Colonic mucosa (tissue), 4 donors: ENCODE measurements around the gene OBP2B. TPM values are rescaled to one million over a fixed set of nuclear protein-coding genes. Genes with fewer than 3 reads are reported as not detected.
A peak's percentile ranks its signal among the peaks of the same experiment; 100 is the strongest.
"Not testable (repeated sequence)": the region's sequence is repeated elsewhere in the genome, so short reads cannot be mapped to it uniquely, and the experiment has no call there.

Source experiments
- DNase-seq: peaks from one replicate; pipeline ENCODE4 v3.0.0-alpha.2; 2020
- H3K27ac ChIP-seq: fragments of 200-600 bp; one replicate; pipeline ENCODE4 v1.8.0; 2021
- H3K27me3 ChIP-seq: fragments of 200-600 bp; one replicate; pipeline ENCODE4 v1.8.0; 2021
- H3K36me3 ChIP-seq: fragments of 200-600 bp; one replicate; pipeline ENCODE4 v1.8.0; 2021
- H3K4me1 ChIP-seq: fragments of 200-600 bp; one replicate; pipeline ENCODE4 v1.8.0; 2021; ENCODE audit warnings: mild to moderate bottlenecking
- H3K4me3 ChIP-seq: fragments of 200-600 bp; one replicate; pipeline ENCODE4 v1.8.0; 2021
- H3K9ac ChIP-seq, 2 donors: one replicate each; pipeline ENCODE4 v1.7.0; 2013; ENCODE audit warnings: control low read depth in 2 of 2, low read depth in 2 of 2, low read length in 2 of 2
- H3K9me3 ChIP-seq: fragments of 200-600 bp; one replicate; pipeline ENCODE4 v1.8.0; 2021
- CTCF ChIP-seq: fragments of 200-600 bp; IDR thresholded peaks from one replicate; pipeline ENCODE4 v1.8.0; 2022; ENCODE audit warnings: antibody characterized with exemption, mild to moderate bottlenecking
- intact Hi-C: fragments of 100-400 bp; cut with DNase I; formaldehyde crosslinking; loops from one replicate; pipeline ENCODE4 v1.14.1; 2022
- total RNA-seq, 2 donors: library from RNA; stranded (reverse); fragmentation: NEBNext Ultra II Directional in 1 of 2; extraction: Animal tissue kit (Norgen Biotek cat#: 25700) in 1 of 2; gene quantifications; one replicate each; pipeline ENCODE4 v1.2.1, GENCODE V29; 2021
- donor health status: healthy.
- donor health status: DM: no; HTN: no; CAD: no.
- donor health status: DM: no; HTN: no; CAD: no.

Gene OBP2B
- total RNA-seq, 2 donors from 2014 or later = not detected

- Histone ChIP-seq H3K9me3 (no peaks in the 10 kb centered on the region), H3K9ac (peak overlapping the region; percentile 32 to 83), H3K27ac (peak overlapping the region; percentile 66), H3K27me3 (no peaks in the 10 kb centered on the region), H3K36me3 (no peaks in the 10 kb centered on the region), H3K4me3 (peak overlapping the region; percentile 22), H3K4me1 (peaks cover 5% of the 10 kb centered on the region)
- no peak for TF ChIP-seq CTCF
- intact Hi-C loops = loop anchor here (10.0 kb wide), 1 partner anchor 86 kb away; no protein-coding TSS in a partner anchor
- peak; percentile 95 for DNase-seq
Measured at GRCh38 chr9:133238272-133238850, 29.3 kb upstream of the OBP2B start.

GRCh38 chr9:133237035-133237731, 28.1 kb upstream of the OBP2B start:
- H3K4me3 ChIP-seq = no peak overlapping the region
- H3K9me3 ChIP-seq = no peaks in the 10 kb centered on the region
- peaks cover 5% of the 10 kb centered on the region for H3K4me1 ChIP-seq
- H3K27me3 ChIP-seq = no peaks in the 10 kb centered on the region
- intact Hi-C loops = loop anchor here (10.0 kb wide), 1 partner anchor 88 kb away; no protein-coding TSS in a partner anchor
- TF ChIP-seq CTCF = no peak
- H3K36me3 ChIP-seq = no peaks in the 10 kb centered on the region
- no peak for DNase-seq
- H3K27ac ChIP-seq = peak overlapping the region; percentile 26
- H3K9ac ChIP-seq = no peak overlapping the region

GRCh38 chr9:133236291-133237034, 27.4 kb upstream of the OBP2B start:
- H3K27ac ChIP-seq, H3K4me1 ChIP-seq, H3K9ac ChIP-seq, H3K27me3 ChIP-seq, H3K4me3 ChIP-seq, H3K9me3 ChIP-seq, H3K36me3 ChIP-seq: not testable (repeated sequence)
- intact Hi-C loops = loop anchor here (10.0 kb wide), 1 partner anchor 88 kb away; no protein-coding TSS in a partner anchor
- DNase-seq = peak; percentile 12

GRCh38 chr9:133235549-133236222, 26.6 kb upstream of the OBP2B start:
- H3K27ac ChIP-seq = no peak overlapping the region
- H3K27me3 ChIP-seq = no peaks in the 10 kb centered on the region
- H3K36me3 ChIP-seq = no peaks in the 10 kb centered on the region
- intact Hi-C loops = loop anchor here (10.0 kb wide), 1 partner anchor 89 kb away; no protein-coding TSS in a partner anchor
- no peak overlapping the region for H3K4me3 ChIP-seq
- no peak overlapping the region for H3K9ac ChIP-seq
- H3K4me1 ChIP-seq = peaks cover 5% of the 10 kb centered on the region
- no peak for TF ChIP-seq CTCF
- DNase-seq = peak; percentile 15
- no peaks in the 10 kb centered on the region for H3K9me3 ChIP-seq

GRCh38 chr9:133234577-133235322, 25.7 kb upstream of the OBP2B start:
- no peak for DNase-seq
- Histone ChIP-seq H3K9ac (no peak overlapping the region), H3K27ac (no peak overlapping the region), H3K4me3 (no peak overlapping the region), H3K27me3 (no peaks in the 10 kb centered on the region), H3K36me3 (no peaks in the 10 kb centered on the region), H3K9me3 (no peaks in the 10 kb centered on the region), H3K4me1 (peaks cover 5% of the 10 kb centered on the region)
- TF ChIP-seq CTCF = no peak
- intact Hi-C loops = loop anchor here (10.0 kb wide), 1 partner anchor 90 kb away; no protein-coding TSS in a partner anchor
